A172 (cell line): Measurements from ENCODE around the gene RAP1GDS1. TPM values are rescaled to one million over a fixed set of nuclear protein-coding genes. Genes with fewer than 3 reads are reported as not detected.

Source experiments
- DNase-seq: peaks from one replicate; pipeline ENCODE4 v3.0.0-alpha.2; 2015; ENCODE audit warnings: low spot score
- total RNA-seq: library from RNA; depleted of rRNA; stranded (reverse); fragments of >200 nt; shearing (Covaris generic); gene quantifications from 2 replicates; pipeline ENCODE4 v1.2.3, GENCODE V29; 2014; rRNA removed

Gene RAP1GDS1
- total RNA-seq, 1 experiment from 2014 or later, result 50.2 TPM

- no peak for DNase-seq
Measured at GRCh38 chr4:98481167-98481566, 220.0 kb downstream of the RAP1GDS1 start.

- DNase-seq, result no peak
Measured at GRCh38 chr4:98482503-98482846, 221.3 kb downstream of the RAP1GDS1 start.

DNA sequence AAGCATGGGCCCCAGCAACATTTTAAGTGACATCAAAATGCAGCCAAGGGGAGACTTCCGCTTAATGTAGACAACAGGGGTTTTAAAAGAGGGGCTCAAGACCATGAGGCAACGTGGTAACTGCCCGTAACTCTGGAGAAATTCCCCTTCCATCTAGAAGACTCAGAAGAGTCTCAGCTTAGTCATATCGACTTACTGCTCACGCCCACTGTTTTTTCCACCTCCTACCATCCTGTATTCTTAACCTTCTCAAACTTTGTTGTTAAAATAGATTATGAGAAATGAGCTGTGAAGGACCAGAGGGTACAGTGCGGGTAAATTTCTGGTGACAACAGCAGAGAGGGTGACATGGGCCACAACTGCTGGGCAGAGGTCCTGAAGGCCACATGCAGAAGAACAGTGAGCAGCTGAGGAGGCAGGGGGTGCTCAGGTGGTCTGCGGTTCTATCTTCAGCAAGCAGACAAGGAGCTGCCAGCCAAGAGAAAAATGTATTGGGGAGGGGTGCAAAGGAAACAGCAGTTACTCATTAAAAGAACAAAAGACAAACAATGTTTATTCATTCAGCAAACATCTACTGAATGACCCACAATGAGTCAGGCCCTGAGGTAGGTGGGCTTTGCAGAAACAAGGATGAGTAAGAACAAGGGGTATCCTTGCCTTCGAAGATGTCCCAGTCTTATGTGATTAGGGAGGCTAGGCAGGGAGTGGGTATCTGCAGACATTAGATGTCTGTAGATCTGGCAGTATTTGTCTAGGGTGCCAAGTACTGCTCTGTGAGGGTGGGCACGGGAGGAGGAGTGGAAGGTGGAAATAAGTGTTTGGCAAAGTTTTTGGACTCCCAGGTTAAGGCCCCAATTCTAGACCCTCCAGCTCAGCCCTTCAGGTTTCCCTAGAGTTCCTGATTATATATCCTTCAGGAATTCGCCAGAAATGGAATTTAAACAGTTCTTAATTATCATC is 221.9 kb downstream of the RAP1GDS1 start:
- DNase-seq, result peak; percentile 32

GRCh38 chr4:98484031-98484430 is 222.8 kb downstream of the RAP1GDS1 start:
- DNase-seq, result no peak

DNA sequence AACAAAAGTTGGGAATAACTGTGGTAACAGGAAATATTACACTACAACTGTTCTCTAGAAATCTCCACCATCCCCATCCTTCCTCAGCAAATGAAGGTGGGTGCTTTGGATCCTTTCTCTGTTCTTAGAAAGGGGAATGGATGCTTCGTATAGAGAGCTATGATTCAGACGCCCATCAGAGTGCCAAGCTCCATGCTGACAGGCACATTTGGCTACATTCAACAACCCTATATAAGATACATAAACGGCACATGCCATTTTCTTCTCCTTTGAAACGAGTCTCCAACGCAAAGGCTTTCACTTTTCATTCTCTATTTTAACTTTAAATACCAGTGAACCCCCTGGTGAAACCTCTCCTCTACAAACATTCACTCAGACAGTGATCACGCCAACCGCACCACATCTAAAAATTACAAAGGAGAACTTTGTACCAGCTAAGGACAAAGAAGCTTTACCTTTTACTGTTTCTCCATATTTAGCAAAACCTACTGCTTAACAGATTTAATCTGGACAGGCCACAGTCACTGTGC is 224.7 kb downstream of the RAP1GDS1 start:
- no peak for DNase-seq

GRCh38 chr4:98490251-98490650 is 229.1 kb downstream of the RAP1GDS1 start:
- no peak for DNase-seq

- no peak for DNase-seq
Measured at GRCh38 chr4:98491899-98492559, 230.8 kb downstream of the RAP1GDS1 start.

DNA sequence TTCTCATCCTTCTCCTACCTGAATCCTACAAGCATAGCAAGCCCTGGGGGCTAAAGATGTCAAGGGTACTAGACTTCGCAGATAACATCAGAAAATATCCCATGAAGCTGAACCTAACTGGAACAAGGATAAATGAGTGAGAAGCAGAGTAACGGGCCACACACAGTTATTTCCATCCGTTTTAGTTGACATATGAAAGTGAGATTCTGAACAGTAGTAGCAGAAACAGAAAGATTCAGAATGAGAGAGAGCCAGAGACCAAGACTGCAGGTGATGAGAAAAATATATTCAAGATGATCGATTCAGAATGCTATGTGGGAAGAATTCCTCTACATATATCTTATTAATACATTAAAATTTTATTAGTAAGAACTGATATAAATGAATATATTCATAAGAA is 232.1 kb downstream of the RAP1GDS1 start:
- DNase-seq, result no peak

Other genes starting within 250 kb of the RAP1GDS1 start
- gene STPG2, start 117.9 kb upstream of the RAP1GDS1 start, total RNA-seq, result 0.19 TPM in 1 of 2 replicates, not detected in the other